HG02852 (cell line): Measurements from ENCODE around the gene ANKRD27.

Source experiments
- ATAC-seq: cut with Tn5 transposase; IDR thresholded peaks from one replicate; pipeline ENCODE4 v1.9.1; 2021; ENCODE audit warnings: mild to moderate bottlenecking, moderate library complexity; ENCODE audit not compliant: unreplicated experiment

The ANKRD27 gene

DNA sequence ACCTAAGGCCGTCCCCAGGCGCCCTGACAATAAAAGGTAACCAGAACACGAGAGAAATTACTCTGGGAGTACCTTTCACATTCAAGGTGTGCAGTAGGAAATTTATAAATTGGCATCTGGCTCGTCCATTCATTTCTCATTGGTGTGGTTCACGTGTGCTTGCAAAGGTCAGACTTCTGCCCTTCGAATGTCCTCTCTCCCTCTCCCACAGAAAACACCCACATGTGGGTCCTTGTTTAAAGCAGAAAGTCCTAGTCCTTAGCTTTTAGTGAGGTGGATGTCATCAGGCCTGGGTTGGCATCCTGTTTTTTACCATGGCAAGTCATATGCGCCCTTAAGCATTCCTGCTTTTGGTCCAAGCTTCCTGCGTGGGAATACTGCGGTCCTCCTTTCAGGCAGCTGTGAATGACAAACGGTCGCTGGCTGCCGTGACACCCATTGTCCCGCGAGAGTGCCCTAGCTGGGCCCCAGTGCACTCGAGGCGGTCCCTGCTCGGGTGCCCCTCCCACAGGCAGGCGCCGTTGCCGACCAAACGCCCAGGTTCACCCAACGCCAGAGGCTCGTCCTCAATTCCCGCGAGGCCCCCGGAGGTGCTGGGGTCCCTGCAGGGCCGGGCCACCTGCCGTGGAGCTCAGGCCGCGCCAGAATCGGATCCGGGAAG is 16.4 kb upstream of the ANKRD27 start, which contains the start of gene NUDT19:
Gene NUDT19 (plus strand): TSS at position 531 of the 661 bp plus-strand sequence. CDS start 140 bp downstream, outside the sequence.
- ATAC-seq = peak; percentile 81

DNA sequence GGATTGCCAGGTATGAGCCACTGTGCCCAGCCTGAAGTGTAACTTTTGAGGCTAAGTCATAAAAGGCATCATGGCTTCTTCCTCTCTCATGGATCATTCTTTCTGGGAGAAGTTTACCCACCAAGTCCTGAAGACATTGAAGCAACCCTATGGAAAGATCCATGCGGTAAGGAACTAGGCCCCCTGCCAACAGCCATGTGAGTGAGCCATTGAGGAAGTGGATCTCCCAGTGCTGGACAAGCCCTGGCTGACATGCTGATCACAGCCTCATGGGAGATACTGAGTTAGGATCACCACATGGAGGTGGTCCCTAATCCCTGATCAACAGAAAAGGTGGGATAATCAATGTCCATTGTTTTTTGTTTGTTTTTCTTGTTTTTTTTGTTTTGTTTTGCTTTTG is 13.3 kb upstream of the ANKRD27 start:
- ATAC-seq = no peak

DNA sequence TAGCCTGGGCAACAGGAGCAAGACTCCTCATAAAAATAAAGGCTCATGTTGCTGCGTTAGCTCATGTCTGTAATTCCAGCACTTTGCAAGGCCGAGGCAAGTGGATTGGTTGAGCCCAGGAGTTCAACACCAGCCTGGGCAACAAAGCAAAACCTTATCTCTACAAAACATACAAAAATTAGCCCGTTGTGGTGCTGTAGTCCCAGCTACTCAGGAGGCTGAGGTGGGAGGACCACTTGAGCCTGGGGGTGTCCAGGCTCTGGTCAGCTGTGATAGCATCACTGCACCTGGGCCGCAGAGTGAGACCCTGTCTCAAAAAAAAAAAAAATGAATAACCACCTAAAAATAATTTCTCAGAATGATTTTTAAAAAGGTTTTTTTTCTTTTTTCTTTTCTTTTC is 12.7 kb upstream of the ANKRD27 start:
- ATAC-seq = no peak

DNA sequence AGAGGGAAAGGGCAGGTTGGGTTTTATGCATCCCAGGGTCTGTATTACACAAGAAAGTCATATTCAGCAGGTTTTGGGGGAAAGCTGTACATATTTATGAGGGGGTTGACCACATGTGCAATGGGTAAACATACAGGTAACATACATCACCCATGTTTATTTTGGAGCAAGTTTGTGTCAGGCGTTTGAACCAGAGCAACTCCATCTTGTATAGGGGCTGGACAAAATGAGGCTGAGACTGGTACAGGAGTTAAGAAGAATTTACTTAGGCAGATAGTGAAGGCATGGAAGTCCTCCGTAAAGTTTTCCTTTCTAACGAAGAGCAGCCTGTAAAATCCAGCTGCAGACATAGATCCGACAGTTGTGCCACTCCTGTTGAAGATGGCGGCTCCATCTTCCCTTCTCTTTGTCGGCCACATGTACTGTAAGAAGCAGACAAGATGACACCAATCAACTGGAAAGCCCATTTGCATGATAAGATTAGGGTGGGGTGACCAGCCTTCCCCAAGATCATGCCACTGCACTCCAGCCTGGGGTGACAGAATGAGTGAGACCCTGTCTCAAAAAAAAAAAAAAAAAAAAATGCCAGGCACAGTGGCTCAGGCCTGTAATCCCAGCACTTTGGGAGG is 12.0 kb upstream of the ANKRD27 start:
- no peak for ATAC-seq

DNA sequence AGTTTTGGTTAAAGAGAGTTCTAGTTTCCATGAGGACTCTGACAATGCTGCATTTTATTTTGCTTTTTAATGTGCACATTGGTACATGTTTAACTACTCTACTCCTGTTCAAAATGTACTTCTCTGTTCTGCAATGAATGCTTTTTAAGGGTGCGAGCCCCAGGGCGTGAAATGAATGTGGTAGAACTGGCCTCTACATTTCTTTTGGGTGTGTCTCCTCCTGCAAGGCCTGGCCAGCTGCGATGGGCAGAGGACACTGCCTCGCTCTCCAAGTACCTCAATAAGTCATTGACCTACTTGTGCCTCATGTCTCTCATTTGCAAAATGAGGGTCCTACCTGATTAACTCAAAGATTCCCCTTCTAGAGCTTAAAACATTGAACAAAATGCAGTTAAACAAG is 7.3 kb upstream of the ANKRD27 start:
- no peak for ATAC-seq

DNA sequence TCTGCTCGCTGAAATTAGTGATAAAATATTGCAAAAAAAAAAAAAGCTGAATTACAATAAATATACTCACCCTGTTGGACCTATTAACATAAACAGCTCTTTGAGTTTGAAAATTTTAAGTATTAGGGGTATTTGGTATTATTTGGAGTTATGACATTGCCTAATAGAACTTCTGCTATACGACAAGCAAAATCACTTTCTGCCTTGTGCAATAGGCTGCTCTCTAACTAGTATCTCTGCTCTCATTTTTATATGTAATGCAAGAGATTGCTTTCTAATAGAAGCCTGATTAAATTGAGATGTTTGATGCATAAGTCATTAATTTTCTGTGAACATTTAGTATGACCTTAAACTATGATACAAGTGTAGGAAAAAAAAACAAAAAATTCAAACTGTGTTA is 6.0 kb upstream of the ANKRD27 start:
- ATAC-seq = no peak

DNA sequence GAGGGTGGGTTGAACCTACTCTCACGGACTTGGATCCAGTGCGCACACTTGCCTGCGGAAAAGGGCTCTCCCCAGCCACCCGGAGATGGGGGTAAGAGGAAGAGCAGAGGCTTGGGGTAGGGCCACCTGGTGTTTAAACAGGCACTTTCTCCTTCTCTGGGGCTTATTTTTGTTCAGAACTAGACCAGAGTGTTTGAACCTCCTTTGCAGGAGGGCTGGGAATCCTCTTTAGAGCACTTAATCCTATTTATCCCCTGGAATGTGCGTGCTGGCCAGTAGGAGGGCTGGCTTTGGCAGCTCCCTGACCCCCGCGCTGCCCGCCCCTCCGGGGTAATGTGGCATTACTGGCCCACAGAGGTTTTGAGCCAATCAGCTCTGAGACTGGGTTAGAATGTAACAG is 2.7 kb upstream of the ANKRD27 start:
- ATAC-seq = no peak

DNA sequence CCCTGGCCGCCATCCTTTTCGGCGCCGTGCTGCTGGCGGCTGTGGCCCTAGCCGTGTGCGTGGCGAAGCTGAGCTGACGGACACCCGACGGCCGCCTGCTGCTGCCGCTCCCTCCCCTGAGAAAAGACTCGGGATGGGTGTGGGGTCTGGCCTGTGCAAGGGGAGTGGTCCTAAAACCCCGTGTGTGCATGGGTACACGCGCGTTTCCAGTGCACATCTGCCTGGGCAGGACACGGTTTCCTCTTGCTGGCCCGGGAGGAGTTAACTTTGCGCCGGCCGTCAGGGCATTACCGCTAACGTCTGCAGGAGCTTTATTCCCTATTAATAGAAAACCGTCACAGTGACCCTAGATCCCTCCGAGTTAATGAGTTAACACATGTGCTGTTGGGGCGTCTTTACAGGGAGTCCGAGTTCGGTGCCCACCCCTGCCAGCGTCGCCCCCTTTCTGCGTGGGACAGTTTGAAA is 1.9 kb upstream of the ANKRD27 start:
- no peak for ATAC-seq

DNA sequence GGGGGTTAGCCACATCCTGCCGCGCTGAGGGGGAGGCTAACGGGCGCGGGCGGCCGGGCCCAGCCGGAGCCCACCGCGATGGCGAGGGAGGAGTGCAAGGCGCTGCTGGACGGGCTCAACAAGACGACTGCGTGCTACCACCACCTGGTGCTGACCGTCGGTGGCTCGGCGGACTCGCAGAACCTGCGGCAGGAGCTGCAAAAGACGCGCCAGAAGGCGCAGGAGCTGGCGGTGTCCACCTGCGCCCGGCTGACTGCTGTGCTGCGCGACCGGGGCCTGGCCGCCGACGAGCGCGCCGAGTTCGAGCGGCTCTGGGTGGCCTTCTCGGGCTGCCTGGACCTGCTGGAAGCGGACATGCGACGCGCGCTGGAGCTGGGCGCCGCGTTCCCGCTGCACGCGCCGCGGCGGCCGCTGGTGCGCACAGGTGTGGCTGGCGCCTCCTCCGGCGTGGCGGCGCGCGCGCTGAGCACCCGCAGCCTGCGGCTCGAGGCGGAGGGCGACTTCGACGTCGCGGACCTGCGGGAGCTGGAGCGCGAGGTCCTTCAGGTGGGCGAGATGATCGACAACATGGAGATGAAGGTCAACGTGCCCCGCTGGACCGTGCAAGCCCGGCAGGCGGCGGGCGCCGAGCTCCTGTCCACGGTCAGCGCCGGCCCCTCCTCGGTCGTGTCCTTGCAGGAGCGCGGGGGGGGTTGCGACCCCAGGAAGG is 1.4 kb upstream of the ANKRD27 start:
- peak; percentile 0 for ATAC-seq

DNA sequence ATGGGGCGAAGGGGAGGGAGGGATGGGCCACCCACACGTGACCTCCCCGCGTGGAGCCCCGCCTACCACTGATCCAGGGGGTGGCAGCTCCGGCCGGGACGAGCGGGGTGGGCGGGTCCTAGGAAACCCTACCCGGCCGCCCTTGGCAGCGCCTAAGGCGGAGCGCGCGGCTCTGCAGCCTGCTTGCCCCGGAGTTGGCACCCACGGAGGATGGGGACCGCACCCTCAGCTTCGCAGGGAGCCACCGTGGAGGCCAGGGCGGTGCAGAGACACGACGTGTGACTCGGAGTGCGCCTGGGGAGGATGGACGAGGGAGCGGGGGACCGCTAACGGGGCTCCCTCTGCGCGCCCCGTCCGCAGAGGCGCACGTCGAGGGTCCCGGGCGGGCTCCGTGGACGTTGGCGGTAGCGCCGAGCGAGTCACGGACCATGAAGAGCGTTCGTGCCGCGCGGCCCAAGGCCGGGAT is 773 bp upstream of the ANKRD27 start, which contains the start of gene RGS9BP:
Gene RGS9BP (plus strand): TSS at position 129 of the 466 bp plus-strand sequence. CDS start 416 bp downstream, outside the sequence.
- peak; percentile 31 for ATAC-seq

DNA sequence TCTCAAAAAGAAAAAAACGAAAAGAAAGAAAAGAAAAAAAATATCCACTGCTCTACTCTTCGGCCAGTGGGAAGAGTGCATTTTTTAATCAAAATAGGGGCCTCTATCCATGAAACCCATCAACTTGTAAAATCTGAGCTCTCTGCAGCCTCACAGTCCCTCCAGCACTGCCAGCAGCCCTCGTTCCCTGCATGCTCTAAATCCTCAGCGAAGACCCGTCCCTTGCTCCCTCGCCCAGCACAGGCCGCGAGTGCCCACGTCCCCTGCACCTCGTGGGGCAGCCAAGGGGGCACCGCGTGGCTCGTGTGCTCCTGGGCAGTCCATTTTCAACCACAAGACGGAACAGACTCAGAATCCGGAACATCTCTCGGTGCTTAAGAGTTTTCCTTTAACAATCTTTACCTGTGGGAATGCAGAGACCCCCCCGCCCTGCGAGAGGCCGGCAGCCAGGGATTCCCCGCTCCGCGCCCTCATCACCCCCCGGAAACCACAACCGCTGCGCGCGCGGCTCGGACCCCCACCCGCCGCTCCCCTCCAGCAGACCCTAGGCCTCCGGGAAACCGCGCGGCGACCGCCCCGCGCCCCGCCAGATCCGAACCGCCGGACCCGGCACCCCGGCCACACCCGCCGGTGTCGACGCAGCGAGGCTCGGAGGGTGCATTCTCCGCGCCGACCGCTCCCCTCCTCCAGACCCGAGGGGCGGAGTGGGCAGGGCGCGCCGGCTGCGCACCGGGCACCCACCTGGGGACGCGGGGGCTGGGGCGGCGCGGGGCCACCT is 638 bp downstream of the ANKRD27 start:
- no peak for ATAC-seq

DNA sequence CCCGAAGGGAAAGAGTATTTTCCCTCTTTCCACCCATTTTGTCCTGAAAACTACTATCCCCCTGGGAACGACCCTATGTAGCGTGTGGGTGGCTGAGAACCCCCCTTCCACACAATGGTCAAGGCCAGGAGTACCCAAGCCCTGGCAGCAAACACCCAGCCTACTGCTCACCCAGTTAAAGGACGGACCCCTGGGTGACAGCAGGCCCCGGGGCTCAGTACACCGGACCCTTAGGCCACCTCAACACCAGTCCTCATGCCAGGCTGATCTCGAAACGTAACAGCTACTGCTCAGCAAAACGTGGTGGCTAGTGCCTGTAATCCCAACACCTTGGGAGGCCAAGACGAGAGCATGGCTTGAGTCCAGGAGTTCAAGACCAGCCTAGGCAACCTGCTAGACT is 1.4 kb downstream of the ANKRD27 start:
- no peak for ATAC-seq

DNA sequence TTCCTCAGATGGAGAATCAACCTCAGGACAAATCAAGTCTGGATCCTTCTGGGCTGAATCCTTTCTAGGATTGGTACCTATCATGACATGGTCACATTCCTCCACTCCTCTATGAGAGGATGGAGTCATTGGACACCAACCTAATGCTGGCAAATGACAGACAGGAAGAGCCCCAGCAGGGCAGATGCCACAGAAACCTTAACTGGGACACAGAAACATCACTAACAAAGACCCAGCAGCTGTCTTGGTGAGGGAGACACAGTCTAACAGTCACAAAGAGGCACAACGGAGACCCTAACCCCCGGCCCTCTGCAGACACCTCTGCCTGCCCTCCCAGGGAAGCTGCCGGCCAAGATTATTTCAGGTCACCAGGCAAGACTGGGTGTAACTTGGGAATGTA is 2.1 kb downstream of the ANKRD27 start:
- ATAC-seq = no peak

DNA sequence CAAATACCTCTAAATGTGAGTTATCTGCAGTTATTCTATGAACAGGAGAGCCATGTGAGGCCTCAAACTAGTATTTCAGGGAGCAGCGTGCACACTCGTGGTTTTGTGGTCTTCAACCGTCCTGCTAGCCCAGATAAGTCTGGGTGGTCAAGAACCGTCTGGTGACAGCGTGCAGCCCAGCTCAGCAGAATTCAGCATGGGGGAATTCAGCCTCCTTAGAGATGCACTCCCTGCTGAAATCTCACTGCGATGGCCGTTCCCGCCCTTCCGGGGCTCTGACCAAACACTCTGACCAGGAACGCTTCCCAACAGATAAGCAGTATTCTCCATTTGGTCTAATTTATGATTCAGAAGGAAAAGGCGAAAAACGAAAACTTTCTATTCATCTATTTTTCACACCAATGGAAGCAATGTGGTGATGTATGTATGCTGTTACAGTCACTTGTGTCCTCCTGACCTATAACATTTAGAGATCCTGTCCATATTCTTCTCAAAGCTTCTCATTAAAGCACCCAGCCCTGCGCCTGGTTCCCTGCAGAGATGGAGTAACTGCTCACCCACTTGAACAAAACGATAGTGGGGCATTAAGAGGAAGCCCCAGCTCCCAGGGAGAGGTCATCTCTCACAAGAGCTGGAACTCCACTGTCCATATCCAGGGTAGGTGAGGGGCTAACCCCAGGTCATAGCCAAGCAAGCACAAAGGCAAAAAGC is 2.9 kb downstream of the ANKRD27 start:
- ATAC-seq = no peak

DNA sequence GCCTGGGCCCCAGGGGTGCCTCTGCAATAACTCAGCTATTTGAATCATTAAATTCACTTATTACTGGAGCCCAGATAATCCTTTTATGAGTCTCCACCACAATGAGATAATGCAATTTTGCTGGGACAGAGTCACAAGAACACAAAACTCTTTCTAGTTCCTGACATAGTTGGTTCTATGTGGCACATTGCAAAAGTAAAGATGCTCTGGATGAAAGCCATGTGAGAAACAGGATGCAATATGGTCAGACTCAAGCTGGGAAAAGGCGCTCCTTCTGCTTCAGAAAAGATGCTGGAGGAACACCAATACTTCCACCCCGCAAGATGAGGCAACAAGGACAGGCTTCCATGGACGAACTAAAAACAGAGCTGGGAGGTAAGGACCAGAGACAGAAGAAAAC is 5.7 kb downstream of the ANKRD27 start:
- ATAC-seq = no peak

DNA sequence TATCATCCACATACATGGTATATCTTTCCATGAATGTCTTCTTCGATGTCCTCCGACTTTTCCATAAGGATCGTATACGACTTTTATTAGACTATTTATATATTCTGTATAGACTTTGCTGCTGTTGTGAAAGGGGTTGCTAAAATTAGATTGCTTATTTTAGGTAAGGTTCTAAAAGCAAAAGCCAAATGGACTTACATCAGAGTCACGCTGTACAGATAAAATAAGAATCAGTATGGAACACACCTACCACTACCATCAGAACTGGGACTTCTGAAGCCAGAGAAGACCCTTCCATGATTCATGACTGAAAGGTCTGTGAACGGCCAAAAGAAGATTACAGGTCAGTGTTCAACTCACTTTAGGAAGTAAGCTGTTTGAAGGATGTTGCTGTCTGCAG is 8.9 kb downstream of the ANKRD27 start:
- ATAC-seq = no peak

DNA sequence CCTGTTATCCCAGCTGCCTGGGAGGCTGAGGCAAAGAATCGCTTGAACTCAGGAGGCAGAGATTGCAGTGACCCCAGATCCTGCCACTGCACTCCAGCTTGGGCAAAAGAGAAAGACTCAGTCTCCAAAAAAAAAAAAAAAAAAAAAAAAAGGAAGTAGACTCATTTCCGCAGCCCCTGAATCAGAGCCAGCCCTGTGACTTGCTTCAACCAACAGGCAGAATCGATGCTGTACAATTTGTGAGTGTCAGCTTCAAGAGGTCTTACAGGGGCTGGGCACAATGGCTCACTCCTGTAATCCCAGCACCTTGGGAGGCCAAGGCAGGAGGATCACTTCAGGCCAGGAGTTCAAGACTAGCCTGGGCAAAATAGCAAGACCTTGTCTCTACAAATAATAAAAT is 12.8 kb downstream of the ANKRD27 start:
- ATAC-seq = no peak

DNA sequence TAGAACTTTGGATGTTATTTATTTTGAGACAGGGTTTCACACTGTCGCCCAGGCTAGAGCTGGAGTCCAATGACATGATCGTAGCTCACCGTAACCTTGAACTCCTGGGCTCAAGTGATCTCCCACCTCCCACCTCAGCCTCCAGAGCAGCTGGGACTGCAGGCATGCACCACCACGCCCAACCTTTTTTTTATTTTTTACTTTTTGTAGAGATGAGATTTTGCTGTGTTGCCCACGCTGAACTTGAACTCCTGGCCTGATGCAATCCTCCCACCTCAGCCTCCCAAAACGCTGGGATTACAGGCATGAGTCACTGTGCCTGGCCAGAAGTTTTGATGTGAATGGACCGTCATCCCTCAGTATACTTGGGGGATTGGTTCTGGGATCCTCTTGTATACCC is 13.7 kb downstream of the ANKRD27 start:
- no peak for ATAC-seq

DNA sequence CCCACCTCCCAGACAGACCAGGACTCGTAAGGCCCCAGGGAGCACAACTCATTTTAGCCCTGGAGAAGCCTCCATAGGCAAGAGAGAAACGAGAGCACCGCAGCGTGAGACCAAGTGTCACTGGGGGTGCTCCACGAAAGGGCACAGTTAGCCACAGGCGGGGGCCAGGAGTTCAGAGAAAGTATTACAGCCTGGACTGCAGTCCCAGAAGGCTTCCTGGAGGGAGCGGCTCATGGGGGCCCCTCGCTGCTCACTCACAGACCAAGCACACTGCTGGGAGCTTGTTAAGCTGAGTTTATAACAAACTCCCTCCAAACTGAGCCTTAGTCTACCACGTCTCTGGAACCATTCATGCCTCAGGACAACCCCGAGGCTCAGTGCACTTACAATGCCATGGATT is 16.5 kb downstream of the ANKRD27 start:
- ATAC-seq = no peak

DNA sequence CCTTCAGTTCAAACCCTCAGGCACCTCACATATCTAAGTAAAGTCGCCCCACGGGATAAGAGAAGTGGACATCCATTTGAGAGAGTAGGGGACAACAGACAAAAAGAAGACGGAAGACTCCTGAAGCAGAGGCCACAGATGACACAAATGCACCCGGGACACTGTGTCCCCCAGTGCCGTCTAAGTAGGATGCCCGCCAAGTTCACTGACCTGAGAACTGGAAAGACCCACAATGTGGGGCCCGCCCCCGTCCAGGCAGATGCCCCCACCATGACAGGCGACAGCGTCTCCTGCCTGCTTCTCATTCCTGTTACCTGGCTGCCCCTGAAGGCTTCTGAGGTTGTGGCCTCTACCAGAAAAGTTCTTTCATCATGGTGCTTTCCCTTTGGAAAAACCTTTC is 16.9 kb downstream of the ANKRD27 start:
- no peak for ATAC-seq
